HL-60/S4 treated with phorbol 12-myristate 13-acetate at 8.2 ng/mL for 4 days and 3 days (cell line): ENCODE data around the gene TIGAR.

Source experiments
- in situ Hi-C: fragments of 300-500 bp; cut with MboI; formaldehyde crosslinking; loops from 2 replicates; pipeline ENCODE4 v1.15.0; 2022; ENCODE audit warnings: low sequenced_read_pairs

TIGAR gene, protein sequence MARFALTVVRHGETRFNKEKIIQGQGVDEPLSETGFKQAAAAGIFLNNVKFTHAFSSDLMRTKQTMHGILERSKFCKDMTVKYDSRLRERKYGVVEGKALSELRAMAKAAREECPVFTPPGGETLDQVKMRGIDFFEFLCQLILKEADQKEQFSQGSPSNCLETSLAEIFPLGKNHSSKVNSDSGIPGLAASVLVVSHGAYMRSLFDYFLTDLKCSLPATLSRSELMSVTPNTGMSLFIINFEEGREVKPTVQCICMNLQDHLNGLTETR

DNA sequence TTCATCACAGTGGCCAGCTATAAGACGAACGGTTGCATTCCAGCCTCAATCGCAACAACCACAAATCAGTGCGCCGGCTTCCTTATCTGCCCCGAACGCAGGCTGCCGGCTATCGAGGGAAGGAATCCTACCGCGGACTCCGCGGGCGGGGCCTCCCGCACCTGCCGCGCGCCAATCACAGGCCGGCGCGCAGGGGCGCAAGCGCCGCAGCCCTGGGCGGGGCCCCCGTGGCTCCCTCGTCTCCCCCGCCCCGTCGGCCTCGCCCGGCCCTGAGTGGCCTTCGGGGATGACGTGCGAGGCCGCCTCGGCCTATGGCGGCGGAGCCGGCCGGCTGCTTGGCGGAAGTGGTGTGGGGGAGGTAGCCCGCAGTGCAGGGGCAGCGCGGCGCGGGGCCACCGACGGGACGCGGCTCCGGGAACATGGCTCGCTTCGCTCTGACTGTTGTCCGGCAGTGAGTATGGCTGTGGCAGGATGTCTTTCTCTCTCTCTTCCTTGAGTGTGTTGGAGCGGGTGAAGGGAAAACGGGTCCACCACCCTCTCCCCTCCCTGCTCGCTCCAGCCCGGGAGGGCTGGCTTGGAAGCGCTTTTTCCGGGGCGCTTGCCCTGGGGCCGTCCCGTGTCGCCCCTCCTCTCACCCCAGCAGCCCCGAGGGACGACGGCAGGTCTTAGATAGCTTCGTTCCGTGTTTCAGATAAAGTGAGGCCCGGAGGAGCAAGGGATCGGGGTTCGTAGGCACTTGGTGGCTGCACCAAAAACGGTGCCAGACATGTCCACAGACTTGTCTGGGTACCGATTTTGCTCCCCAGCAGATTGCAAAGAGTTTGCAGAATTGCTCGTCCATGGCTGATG is at the start of gene TIGAR:
TSS of gene TIGAR (plus strand) at position 361 of the 849 bp plus-strand sequence. CDS start at position 420, 59 bp downstream.
- in situ Hi-C loops: no loop called here

GRCh38 chr12:4271717-4272423 is 49.1 kb upstream of the TIGAR start:
- in situ Hi-C loops: loop anchor here (10.0 kb wide), 1 partner anchor 157 kb away; no protein-coding TSS in a partner anchor

DNA sequence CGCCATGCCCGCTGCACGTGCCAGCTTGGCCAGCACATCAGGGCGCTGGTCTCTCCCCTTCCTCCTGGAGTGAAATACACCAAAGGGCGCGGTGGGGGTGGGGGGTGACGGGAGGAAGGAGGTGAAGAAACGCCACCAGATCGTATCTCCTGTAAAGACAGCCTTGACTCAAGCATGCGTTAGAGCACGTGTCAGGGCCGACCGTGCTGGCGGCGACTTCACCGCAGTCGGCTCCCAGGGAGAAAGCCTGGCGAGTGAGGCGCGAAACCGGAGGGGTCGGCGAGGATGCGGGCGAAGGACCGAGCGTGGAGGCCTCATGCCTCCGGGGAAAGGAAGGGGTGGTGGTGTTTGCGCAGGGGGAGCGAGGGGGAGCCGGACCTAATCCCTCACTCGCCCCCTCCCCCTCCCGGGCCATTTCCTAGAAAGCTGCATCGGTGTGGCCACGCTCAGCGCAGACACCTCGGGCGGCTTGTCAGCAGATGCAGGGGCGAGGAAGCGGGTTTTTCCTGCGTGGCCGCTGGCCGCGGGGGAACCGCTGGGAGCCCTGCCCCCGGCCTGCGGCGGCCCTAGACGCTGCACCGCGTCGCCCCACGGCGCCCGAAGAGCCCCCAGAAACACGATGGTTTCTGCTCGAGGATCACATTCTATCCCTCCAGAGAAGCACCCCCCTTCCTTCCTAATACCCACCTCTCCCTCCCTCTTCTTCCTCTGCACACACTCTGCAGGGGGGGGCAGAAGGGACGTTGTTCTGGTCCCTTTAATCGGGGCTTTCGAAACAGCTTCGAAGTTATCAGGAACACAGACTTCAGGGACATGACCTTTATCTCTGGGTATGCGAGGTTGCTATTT is 48.4 kb upstream of the TIGAR start:
- in situ Hi-C loops: loop anchor here (10.0 kb wide), 1 partner anchor 158 kb away; no protein-coding TSS in a partner anchor

DNA sequence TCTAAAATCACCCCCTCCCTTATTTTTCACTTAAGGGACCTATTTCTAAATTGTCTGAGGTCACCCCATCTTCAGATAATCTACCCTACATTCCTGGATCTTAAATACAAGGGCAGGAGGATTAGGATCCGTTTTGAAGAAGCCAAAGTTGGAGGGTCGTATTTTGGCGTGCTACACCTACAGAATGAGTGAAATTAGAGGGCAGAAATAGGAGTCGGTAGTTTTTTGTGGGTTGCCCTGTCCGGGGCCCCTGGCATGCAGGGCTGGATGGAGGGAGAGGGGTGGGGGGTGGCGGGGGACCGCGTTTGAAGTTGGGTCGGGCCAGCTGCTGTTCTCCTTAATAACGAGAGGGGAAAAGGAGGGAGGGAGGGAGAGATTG is 47.8 kb upstream of the TIGAR start:
- in situ Hi-C loops: loop anchor here (10.0 kb wide), 1 partner anchor 158 kb away; no protein-coding TSS in a partner anchor

- in situ Hi-C loops: loop anchor here (10.0 kb wide), 1 partner anchor 159 kb away; no protein-coding TSS in a partner anchor
Measured at GRCh38 chr12:4273652-4274395, 47.2 kb upstream of the TIGAR start, which contains the start of gene CCND2. TSS of gene CCND2 (plus strand) at chr12:4273762. CDS start at chr12:4274041, 279 bp downstream.

GRCh38 chr12:4274396-4275015 is 46.5 kb upstream of the TIGAR start:
- in situ Hi-C loops: loop anchor here (10.0 kb wide), 1 partner anchor 160 kb away; no protein-coding TSS in a partner anchor

DNA sequence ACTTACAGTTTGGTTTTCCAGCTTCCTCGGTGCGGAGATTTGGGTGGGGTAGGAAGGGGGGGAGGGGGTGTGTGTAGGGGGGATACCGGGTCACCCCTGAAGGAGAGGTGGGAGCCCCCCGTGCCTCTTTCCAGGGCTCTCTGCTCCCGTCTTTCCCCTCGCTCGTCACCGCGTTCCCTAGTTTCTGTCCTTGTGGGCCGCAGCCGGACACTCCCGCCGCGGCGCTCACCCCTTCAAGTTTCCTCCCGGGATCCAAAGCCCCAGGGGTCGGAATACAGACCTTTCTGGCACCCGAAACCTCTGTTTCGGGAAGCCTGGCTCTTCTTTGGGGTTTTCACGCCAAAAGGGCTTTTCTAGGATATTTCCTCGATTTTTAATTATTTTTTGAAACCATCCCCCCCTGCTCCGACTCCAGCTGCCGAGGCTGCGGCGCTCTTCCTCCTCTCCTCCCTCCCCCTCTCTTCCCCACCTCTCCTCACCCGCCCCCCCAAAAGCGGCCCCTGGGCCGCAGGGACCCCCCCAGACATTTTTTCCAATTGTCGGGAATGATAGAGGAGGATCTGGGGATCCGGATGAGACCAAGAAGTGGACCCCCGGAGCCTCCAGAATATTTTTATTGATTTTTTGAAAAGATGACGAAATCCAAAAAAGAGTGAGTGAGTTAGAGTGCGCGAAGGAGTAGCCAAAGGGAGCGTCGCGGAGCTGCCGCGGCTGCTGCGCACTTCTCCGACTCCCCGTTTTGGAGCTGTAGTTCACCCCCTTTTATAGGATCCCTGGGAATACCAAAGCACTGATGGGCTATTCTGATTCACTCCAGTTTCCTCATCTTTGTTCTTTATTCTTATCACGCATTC is 45.8 kb upstream of the TIGAR start:
- in situ Hi-C loops: loop anchor here (10.0 kb wide), 1 partner anchor 160 kb away; no protein-coding TSS in a partner anchor

DNA sequence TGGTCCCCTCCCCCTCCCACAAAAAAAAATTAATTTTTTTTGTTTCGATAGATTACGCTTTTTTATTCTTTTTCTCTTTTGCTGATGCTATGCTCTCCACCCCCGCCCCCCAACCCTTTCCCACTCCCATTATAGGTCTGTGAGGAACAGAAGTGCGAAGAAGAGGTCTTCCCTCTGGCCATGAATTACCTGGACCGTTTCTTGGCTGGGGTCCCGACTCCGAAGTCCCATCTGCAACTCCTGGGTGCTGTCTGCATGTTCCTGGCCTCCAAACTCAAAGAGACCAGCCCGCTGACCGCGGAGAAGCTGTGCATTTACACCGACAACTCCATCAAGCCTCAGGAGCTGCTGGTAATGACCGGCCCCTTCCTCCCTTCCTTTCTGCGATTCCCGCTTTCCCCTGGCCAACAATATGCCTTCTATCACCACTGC is 45.1 kb upstream of the TIGAR start:
- in situ Hi-C loops: loop anchor here (10.0 kb wide), 1 partner anchor 161 kb away; no protein-coding TSS in a partner anchor

- in situ Hi-C loops: loop anchor here (10.0 kb wide), 1 partner anchor 162 kb away; no protein-coding TSS in a partner anchor
Measured at GRCh38 chr12:4276524-4277204, 44.3 kb upstream of the TIGAR start.

- in situ Hi-C loops: loop anchor here (10.0 kb wide), 1 partner anchor 162 kb away; no protein-coding TSS in a partner anchor
Measured at GRCh38 chr12:4277205-4277543, 43.8 kb upstream of the TIGAR start.

DNA sequence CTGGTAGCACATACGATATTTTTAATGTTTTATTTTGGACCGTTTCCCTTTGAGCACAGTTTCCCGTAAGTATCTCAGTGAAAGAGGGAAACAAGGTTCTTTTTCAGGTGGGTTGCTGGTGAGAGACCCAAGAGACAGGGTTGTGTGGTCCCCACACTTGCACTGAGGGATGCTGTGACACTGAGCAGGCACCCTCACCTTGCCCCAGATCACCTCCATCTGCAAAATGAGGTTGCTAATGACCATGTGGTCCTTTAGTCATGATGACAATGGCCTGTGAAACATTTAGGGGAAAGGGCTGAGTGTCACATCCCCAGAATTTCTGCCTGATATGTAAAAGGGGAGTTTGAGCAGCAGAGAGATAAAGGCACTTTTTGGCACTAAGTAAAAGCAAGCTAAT is 43.2 kb upstream of the TIGAR start:
- in situ Hi-C loops: loop anchor here (10.0 kb wide), 1 partner anchor 163 kb away; no protein-coding TSS in a partner anchor

GRCh38 chr12:4278329-4279197 is 42.5 kb upstream of the TIGAR start:
- in situ Hi-C loops: loop anchor here (10.0 kb wide), 1 partner anchor 164 kb away; no protein-coding TSS in a partner anchor

GRCh38 chr12:4279198-4279690 is 41.8 kb upstream of the TIGAR start:
- in situ Hi-C loops: loop anchor here (10.0 kb wide), 1 partner anchor 164 kb away; no protein-coding TSS in a partner anchor

GRCh38 chr12:4280351-4281163 is 40.5 kb upstream of the TIGAR start:
- in situ Hi-C loops: loop anchor here (10.0 kb wide), 1 partner anchor 396 kb away; no protein-coding TSS in a partner anchor

DNA sequence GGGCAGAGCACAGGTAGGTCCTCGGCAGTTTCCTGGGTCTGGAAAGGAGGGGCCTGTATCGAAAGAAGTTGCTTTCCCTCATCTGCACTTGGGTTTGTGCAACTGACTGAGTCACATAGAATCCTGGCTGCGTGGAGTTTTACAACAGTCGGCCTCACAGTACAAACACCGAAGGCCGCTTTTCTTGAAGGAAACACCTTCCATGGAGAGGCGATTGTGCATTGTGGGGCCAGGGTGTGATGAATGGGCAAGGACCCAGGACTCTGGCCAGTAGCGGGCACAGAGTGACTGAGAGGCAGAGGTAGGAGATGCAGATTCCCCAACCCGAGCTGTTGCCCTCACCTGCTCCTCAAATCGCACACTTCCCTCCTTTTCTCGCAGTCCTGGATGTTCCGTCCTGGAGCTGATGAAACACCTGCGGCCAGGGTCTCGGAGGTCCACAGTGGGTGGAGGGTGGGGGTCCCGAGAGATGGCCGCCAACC is 39.8 kb upstream of the TIGAR start:
- in situ Hi-C loops: loop anchor here (10.0 kb wide), 1 partner anchor 396 kb away; no protein-coding TSS in a partner anchor
